K562 (cell line): ENCODE results near the gene ZDHHC8. TPM values are rescaled to one million over a fixed set of nuclear protein-coding genes. Genes with fewer than 3 reads are reported as not detected.

Experiments used
- ARID2 ChIP-seq: fragments of 450-650 bp; IDR thresholded peaks from 2 replicates; pipeline ENCODE4 v1.6.1; 2017; ENCODE audit warnings: antibody characterized with exemption, mild to moderate bottlenecking
- EZH2 ChIP-seq: IDR thresholded peaks from 2 replicates; pipeline ENCODE4 v1.6.1; 2012; ENCODE audit warnings: low read depth, mild to moderate bottlenecking, inconsistent platforms, low read length, borderline replicate concordance
- ILF3 ChIP-seq: fragments of 450-650 bp; IDR thresholded peaks from 2 replicates; pipeline ENCODE4 v1.6.1; 2018; ENCODE audit warnings: antibody characterized with exemption, mild to moderate bottlenecking, moderate library complexity, borderline replicate concordance
- MCM5 ChIP-seq: fragments of 450-650 bp; IDR thresholded peaks from 2 replicates; pipeline ENCODE4 v1.6.1; 2016; ENCODE audit warnings: low read depth
- NCOA1 ChIP-seq: fragments of 450-650 bp; IDR thresholded peaks from 2 replicates; pipeline ENCODE4 v1.6.1; 2016; ENCODE audit warnings: low read depth
- RFX5 ChIP-seq: IDR thresholded peaks from 2 replicates; pipeline ENCODE4 v1.6.1; 2011; ENCODE audit warnings: low read depth, mild to moderate bottlenecking, improper control_type of control experiment, low read length
- SIN3A ChIP-seq, 2 experiments: fragments of 150-350 bp in 1 of 2; IDR thresholded peaks; 2 replicates each; pipeline ENCODE4 v1.6.1; 2011 to 2016; ENCODE audit warnings: borderline replicate concordance in 2 of 2, low read depth in 2 of 2, low read length in 2 of 2, mild to moderate bottlenecking in 2 of 2, moderate library complexity in 2 of 2; ENCODE audit not compliant: control insufficient read depth in 1 of 2
- SPI1 ChIP-seq: IDR thresholded peaks from 2 replicates; pipeline ENCODE4 v1.6.1; 2011; ENCODE audit warnings: low read depth, low read length, control low read depth, borderline replicate concordance
- TAF9B ChIP-seq: fragments of 450-650 bp; IDR thresholded peaks from 2 replicates; pipeline ENCODE4 v1.6.1; 2018; ENCODE audit warnings: mild to moderate bottlenecking; ENCODE audit not compliant: partially characterized antibody
- YBX1 ChIP-seq: fragments of 450-650 bp; IDR thresholded peaks from 2 replicates; pipeline ENCODE4 v1.7.1; 2016; ENCODE audit warnings: mild to moderate bottlenecking
- ZNF707 ChIP-seq: fragments of 250-450 bp; sonication (Bioruptor Pico); conservative IDR thresholded peaks from 2 replicates; pipeline ENCODE4 v1.8.0; 2022; ENCODE audit warnings: inconsistent platforms, mild to moderate bottlenecking, moderate library complexity
- polyA plus RNA-seq, 8 experiments: library from polyadenylated mRNA; depleted of rRNA in 4 of 8; stranded (reverse) in 5 of 8; unstranded in 3 of 8; fragments of >200 nt; fragmentation: Nextera tagmentation in 2 of 8; fragmentation: Illumina TruSeq in 1 of 8; extraction: Ambion mirVana in 2 of 8; extraction: Trizol in 1 of 8; gene quantifications; 2 replicates each; pipeline versions ENCODE4 v1.2.1 to v1.2.3, GENCODE V29; 2011 to 2014; ENCODE audit warnings: inconsistent platforms in 1 of 8, missing spikeins in 1 of 8
- total RNA-seq, 7 experiments: library from RNA; depleted of rRNA in 6 of 7; stranded (reverse); fragments of >200 nt in 6 of 7; fragmentation: Illumina TruSeq in 2 of 7; extraction: Trizol in 2 of 7; gene quantifications; 2 replicates each; pipeline versions ENCODE4 v1.2.1 to v1.2.3, GENCODE V29; 2011 to 2021; ENCODE audit warnings: low replicate concordance in 1 of 7
- TF ChIP-seq, protein P1 (sequence below): fragments of 450-650 bp; IDR thresholded peaks from 2 replicates; pipeline ENCODE4 v1.6.1; 2018; ENCODE audit not compliant: partially characterized antibody
- TF ChIP-seq, protein P2 (sequence below): fragments of 450-650 bp; IDR thresholded peaks from 2 replicates; pipeline ENCODE4 v1.6.1; 2018; ENCODE audit warnings: mild to moderate bottlenecking, low read depth; ENCODE audit not compliant: partially characterized antibody
- TF ChIP-seq, protein P3 (sequence below): fragments of 250-450 bp; sonication (Bioruptor Pico); IDR thresholded peaks from 2 replicates; pipeline ENCODE4 v1.4.0; 2020; ENCODE audit warnings: mild to moderate bottlenecking, moderate library complexity
- TF ChIP-seq, protein P4 (sequence below): sonication (generic); formaldehyde crosslinking; IDR thresholded peaks from 2 replicates; pipeline ENCODE4 v1.8.0; 2022; ENCODE audit warnings: mild to moderate bottlenecking, low read depth, missing genetic modification reagents
- TF ChIP-seq, protein P5 (sequence below): sonication (generic); formaldehyde crosslinking; IDR thresholded peaks from 2 replicates; pipeline ENCODE4 v1.9.0; 2022; ENCODE audit warnings: mild to moderate bottlenecking, missing genetic modification reagents

The ZDHHC8 gene
- total and polyA plus RNA-seq, 9 of the 15 experiments (the other 6 are each of a cell fraction or from before 2014, with no cell fraction given): 0.04 to 109 (median 16.4) TPM

DNA sequence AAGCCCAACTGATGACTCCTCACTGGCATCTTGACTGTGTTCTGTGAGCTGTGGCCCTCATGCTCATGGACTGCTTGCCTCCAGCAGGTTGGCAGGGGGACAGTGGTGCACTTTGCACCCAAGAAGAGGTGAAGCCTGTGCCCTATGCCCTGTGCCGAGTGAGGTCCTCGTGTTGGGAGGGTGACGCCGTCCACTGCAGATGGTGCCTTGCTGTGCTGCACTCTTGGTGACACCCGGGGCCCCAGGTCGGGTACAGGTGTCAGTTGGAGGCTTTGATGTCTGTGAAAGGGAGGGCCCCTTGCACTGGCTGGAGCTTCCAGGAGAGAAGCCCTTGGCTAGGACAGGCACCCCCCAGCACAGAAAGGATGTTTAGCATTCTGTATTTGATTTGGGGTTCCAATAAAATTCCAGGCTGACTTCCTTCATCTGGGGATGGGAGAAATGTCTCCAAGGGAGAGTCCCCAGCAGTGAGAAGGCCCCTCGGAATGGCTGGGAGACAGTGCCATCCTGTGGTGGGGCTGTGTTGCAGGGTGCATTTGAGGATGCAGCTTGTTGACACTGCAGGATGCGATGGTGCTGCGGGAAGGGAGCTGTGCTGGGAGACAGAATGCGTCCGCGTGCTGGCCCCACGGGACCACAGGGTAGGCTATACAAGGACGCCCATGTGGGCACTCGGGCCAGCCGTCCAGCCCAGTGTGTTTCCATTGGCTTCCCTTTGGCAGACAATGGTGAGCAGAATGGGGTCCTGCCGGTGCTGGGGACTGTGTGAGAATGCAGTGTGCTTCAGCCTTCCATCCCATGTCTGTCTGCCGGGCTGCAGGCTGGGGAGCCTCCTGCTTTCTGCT is 2.5 kb upstream of the ZDHHC8 start (continued):
- TF ChIP-seq, protein P1, sequence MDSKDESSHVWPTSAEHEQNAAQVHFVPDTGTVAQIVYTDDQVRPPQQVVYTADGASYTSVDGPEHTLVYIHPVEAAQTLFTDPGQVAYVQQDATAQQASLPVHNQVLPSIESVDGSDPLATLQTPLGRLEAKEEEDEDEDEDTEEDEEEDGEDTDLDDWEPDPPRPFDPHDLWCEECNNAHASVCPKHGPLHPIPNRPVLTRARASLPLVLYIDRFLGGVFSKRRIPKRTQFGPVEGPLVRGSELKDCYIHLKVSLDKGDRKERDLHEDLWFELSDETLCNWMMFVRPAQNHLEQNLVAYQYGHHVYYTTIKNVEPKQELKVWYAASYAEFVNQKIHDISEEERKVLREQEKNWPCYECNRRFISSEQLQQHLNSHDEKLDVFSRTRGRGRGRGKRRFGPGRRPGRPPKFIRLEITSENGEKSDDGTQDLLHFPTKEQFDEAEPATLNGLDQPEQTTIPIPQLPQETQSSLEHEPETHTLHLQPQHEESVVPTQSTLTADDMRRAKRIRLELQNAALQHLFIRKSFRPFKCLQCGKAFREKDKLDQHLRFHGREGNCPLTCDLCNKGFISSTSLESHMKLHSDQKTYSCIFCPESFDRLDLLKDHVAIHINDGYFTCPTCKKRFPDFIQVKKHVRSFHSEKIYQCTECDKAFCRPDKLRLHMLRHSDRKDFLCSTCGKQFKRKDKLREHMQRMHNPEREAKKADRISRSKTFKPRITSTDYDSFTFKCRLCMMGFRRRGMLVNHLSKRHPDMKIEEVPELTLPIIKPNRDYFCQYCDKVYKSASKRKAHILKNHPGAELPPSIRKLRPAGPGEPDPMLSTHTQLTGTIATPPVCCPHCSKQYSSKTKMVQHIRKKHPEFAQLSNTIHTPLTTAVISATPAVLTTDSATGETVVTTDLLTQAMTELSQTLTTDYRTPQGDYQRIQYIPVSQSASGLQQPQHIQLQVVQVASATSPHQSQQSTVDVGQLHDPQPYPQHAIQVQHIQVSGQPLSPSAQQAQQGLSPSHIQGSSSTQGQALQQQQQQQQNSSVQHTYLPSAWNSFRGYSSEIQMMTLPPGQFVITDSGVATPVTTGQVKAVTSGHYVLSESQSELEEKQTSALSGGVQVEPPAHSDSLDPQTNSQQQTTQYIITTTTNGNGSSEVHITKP: no peak
- TF ChIP-seq NCOA1: no peak
- TF ChIP-seq, protein P2, sequence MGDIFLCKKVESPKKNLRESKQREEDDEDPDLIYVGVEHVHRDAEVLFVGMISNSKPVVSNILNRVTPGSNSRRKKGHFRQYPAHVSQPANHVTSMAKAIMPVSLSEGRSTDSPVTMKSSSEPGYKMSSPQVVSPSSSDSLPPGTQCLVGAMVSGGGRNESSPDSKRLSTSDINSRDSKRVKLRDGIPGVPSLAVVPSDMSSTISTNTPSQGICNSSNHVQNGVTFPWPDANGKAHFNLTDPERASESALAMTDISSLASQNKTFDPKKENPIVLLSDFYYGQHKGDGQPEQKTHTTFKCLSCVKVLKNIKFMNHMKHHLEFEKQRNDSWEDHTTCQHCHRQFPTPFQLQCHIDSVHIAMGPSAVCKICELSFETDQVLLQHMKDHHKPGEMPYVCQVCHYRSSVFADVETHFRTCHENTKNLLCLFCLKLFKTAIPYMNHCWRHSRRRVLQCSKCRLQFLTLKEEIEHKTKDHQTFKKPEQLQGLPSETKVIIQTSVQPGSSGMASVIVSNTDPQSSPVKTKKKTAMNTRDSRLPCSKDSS: no peak
- no peak for TF ChIP-seq ILF3
- TF ChIP-seq MCM5: no peak
- peak in 1 of 2 experiments; percentile 41; a peak in 1 of 4 replicates for TF ChIP-seq SIN3A (IDR thresholded peaks at IDR 0.05; ENCODE audit: borderline replicate concordance in 2 of 2, control insufficient read depth in 1 of 2, low read depth in 2 of 2, low read length in 2 of 2)
- TF ChIP-seq, protein P3, sequence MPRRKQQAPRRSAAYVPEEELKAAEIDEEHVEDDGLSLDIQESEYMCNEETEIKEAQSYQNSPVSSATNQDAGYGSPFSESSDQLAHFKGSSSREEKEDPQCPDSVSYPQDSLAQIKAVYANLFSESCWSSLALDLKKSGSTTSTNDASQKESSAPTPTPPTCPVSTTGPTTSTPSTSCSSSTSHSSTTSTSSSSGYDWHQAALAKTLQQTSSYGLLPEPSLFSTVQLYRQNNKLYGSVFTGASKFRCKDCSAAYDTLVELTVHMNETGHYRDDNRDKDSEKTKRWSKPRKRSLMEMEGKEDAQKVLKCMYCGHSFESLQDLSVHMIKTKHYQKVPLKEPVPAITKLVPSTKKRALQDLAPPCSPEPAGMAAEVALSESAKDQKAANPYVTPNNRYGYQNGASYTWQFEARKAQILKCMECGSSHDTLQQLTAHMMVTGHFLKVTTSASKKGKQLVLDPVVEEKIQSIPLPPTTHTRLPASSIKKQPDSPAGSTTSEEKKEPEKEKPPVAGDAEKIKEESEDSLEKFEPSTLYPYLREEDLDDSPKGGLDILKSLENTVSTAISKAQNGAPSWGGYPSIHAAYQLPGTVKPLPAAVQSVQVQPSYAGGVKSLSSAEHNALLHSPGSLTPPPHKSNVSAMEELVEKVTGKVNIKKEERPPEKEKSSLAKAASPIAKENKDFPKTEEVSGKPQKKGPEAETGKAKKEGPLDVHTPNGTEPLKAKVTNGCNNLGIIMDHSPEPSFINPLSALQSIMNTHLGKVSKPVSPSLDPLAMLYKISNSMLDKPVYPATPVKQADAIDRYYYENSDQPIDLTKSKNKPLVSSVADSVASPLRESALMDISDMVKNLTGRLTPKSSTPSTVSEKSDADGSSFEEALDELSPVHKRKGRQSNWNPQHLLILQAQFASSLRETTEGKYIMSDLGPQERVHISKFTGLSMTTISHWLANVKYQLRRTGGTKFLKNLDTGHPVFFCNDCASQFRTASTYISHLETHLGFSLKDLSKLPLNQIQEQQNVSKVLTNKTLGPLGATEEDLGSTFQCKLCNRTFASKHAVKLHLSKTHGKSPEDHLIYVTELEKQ (CRISPR knock-in tag): 0 out of 2 replicates have a peak, but pooled peaks have one; percentile 23
- peak; percentile 86; the same call in 1 of the 2 replicates for TF ChIP-seq ARID2
- no peak for TF ChIP-seq TAF9B
- TF ChIP-seq, protein P4, sequence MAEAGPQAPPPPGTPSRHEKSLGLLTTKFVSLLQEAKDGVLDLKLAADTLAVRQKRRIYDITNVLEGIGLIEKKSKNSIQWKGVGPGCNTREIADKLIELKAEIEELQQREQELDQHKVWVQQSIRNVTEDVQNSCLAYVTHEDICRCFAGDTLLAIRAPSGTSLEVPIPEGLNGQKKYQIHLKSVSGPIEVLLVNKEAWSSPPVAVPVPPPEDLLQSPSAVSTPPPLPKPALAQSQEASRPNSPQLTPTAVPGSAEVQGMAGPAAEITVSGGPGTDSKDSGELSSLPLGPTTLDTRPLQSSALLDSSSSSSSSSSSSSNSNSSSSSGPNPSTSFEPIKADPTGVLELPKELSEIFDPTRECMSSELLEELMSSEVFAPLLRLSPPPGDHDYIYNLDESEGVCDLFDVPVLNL: no peak
- TF ChIP-seq, protein P5, sequence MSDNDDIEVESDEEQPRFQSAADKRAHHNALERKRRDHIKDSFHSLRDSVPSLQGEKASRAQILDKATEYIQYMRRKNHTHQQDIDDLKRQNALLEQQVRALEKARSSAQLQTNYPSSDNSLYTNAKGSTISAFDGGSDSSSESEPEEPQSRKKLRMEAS (CRISPR knock-in tag): no peak
- TF ChIP-seq ZNF707 (CRISPR knock-in tag): 0 out of 2 replicates have a peak, but pooled peaks have one; percentile 30
- no peak for TF ChIP-seq SPI1
- no peak for TF ChIP-seq YBX1
- no peak; the same call in none of the 2 replicates for TF ChIP-seq RFX5
- no peak for TF ChIP-seq EZH2
